GM12878 (cell line): Measurements from ENCODE around the gene BCS1L. TPM values are rescaled to one million over a fixed set of nuclear protein-coding genes. Genes with fewer than 3 reads are reported as not detected.
A peak's percentile ranks its signal among the peaks of the same experiment; 100 is the strongest.

Experiments used
- ATAC-seq: fragments of 200-7000 bp; cut with Tn5 transposase; 3 replicates; pipeline ENCODE4 v1.9.1; 2020; ENCODE audit warnings: mild to moderate bottlenecking, moderate library complexity
- BruUV-seq: library from RNA; stranded (reverse); fragments of 400-500 nt; replicated peaks from 2 replicates; lab custom pipeline; 2021; lab: Mats Ljungman, UMichigan
- CTCF ChIA-PET: fragments of 300-600 bp; sonication (Branson Sonifier 250); formaldehyde crosslinking; extraction: SDS; loops from one replicate; lab custom pipeline; 2021; ENCODE audit warnings: inconsistent platforms; lab: Yijun Ruan, JAX
- POLR2A ChIA-PET: fragments of 350-600 bp; formaldehyde crosslinking; extraction: SDS; loops from one replicate; lab custom pipeline; 2021; ENCODE audit warnings: inconsistent platforms; lab: Charles Lee
- RAD21 ChIA-PET: fragments of 300-600 bp; sonication (Branson Sonifier 250); formaldehyde crosslinking; loops from one replicate; lab custom pipeline; 2023; ENCODE audit warnings: antibody characterized with exemption; ENCODE audit not compliant: unreplicated experiment; lab: Charles Lee
- SMC1A ChIA-PET: fragments of 300-600 bp; sonication (Branson Sonifier 250); formaldehyde crosslinking; loops from one replicate; lab custom pipeline; 2023; ENCODE audit not compliant: unreplicated experiment, uncharacterized antibody; lab: Charles Lee
- DNase-seq: peaks from one replicate; pipeline ENCODE4 v3.0.0-alpha.2; 2011; ENCODE audit warnings: low read depth, low spot score
- FAIRE-seq: peaks from 3 replicates; lab custom pipeline; 2011; peaks lifted over from hg19 to GRCh38; lab: Jason Lieb, UNC
- H2AFZ ChIP-seq: 2 replicates; pipeline ENCODE4 v1.6.0; 2011; ENCODE audit warnings: low read depth, low read length, control low read depth; ENCODE audit not compliant: control insufficient read depth
- H3K27ac ChIP-seq: 2 replicates; pipeline ENCODE4 v1.5.1; 2011; ENCODE audit warnings: control low read depth; ENCODE audit not compliant: control insufficient read depth, insufficient read depth
- H3K27me3 ChIP-seq, 2 experiments: replicated peaks in 1 of 2; 2 replicates each; pipeline versions ENCODE4 v1.6.0 to v1.6.1; 2011; ENCODE audit warnings: low read length in 1 of 2; ENCODE audit not compliant: control insufficient read depth in 2 of 2, insufficient read depth in 2 of 2
- H3K36me3 ChIP-seq, 2 experiments: 2 replicates each; pipeline ENCODE4 v1.5.1; 2011; ENCODE audit warnings: low read length in 1 of 2; ENCODE audit not compliant: control insufficient read depth in 2 of 2, insufficient read depth in 2 of 2
- H3K4me1 ChIP-seq: 2 replicates; pipeline ENCODE4 v1.6.1; 2011; ENCODE audit warnings: mild to moderate bottlenecking, low read length, moderate library complexity, mixed read lengths; ENCODE audit not compliant: control insufficient read depth, insufficient read depth
- H3K4me2 ChIP-seq: 2 replicates; pipeline ENCODE4 v1.6.0; 2011; ENCODE audit warnings: control low read depth; ENCODE audit not compliant: control insufficient read depth, insufficient read depth
- H3K4me3 ChIP-seq: fragments of 200-600 bp; sonication (generic); 2 replicates; pipeline ENCODE4 v1.5.1; 2016
- H3K79me2 ChIP-seq: 2 replicates; pipeline ENCODE4 v1.6.0; 2011; ENCODE audit warnings: low read length; ENCODE audit not compliant: control insufficient read depth, insufficient read depth
- H3K9ac ChIP-seq: 2 replicates; pipeline ENCODE4 v1.8.0; 2011; ENCODE audit warnings: low read length, control low read depth, mixed read lengths; ENCODE audit not compliant: control insufficient read depth, insufficient read depth
- H3K9me3 ChIP-seq: replicated peaks from 3 replicates; pipeline ENCODE4 v1.5.1; 2011; ENCODE audit warnings: mild to moderate bottlenecking, low read length; ENCODE audit not compliant: control insufficient read depth, insufficient read depth
- H4K20me1 ChIP-seq: 2 replicates; pipeline ENCODE4 v1.6.0; 2011; ENCODE audit not compliant: control insufficient read depth, insufficient read depth
- CBX5 ChIP-seq: sonication (generic); IDR thresholded peaks from 2 replicates; pipeline ENCODE4 v1.6.1; 2016; ENCODE audit warnings: low read depth, moderate library complexity, mild to moderate bottlenecking, inconsistent platforms
- CEBPB ChIP-seq, 2 experiments: fragments of 150-350 bp in 1 of 2; IDR thresholded peaks; 2 replicates each; pipeline ENCODE4 v1.6.1; 2012 to 2014; ENCODE audit warnings: low read depth in 2 of 2, low read length in 2 of 2, borderline replicate concordance in 1 of 2, inconsistent platforms in 1 of 2
- CHD1 ChIP-seq: IDR thresholded peaks from 2 replicates; pipeline ENCODE4 v1.6.1; 2012; ENCODE audit warnings: low read depth, low read length, improper control_type of control experiment
- E2F4 ChIP-seq: IDR thresholded peaks from 2 replicates; pipeline ENCODE4 v1.6.1; 2012; ENCODE audit warnings: low read depth, low read length, improper control_type of control experiment
- GATAD2B ChIP-seq: fragments of 450-650 bp; conservative IDR thresholded peaks from 2 replicates; pipeline ENCODE4 v1.6.1; 2017; ENCODE audit warnings: low read depth, mild to moderate bottlenecking, moderate library complexity
- KDM1A ChIP-seq: fragments of 200-600 bp; sonication (generic); IDR thresholded peaks from 2 replicates; pipeline ENCODE4 v1.6.1; 2016; ENCODE audit warnings: borderline replicate concordance
- MEF2B ChIP-seq: fragments of 450-650 bp; IDR thresholded peaks from 2 replicates; pipeline ENCODE4 v1.6.1; 2018; ENCODE audit warnings: mild to moderate bottlenecking, moderate library complexity; ENCODE audit not compliant: partially characterized antibody, poor library complexity, severe bottlenecking
- NFYB ChIP-seq: IDR thresholded peaks from 2 replicates; pipeline ENCODE4 v1.6.1; 2011; ENCODE audit warnings: low read depth, mild to moderate bottlenecking, low read length, improper control_type of control experiment, moderate library complexity; ENCODE audit not compliant: insufficient read depth
- RBBP5 ChIP-seq: fragments of 200-600 bp; sonication (generic); conservative IDR thresholded peaks from 2 replicates; pipeline ENCODE4 v1.6.1; 2016
- SIN3A ChIP-seq: IDR thresholded peaks from 2 replicates; pipeline ENCODE4 v1.6.1; 2012; ENCODE audit warnings: low read depth, low read length, improper control_type of control experiment
- SUPT20H ChIP-seq: IDR thresholded peaks from 2 replicates; pipeline ENCODE4 v1.6.1; 2011; ENCODE audit warnings: low read depth, mild to moderate bottlenecking, low read length, moderate library complexity, borderline replicate concordance; ENCODE audit not compliant: control insufficient read depth
- TCF7 ChIP-seq: IDR thresholded peaks from 2 replicates; pipeline ENCODE4 v1.6.1; 2014; ENCODE audit warnings: antibody characterized with exemption, borderline replicate concordance
- ZNF384 ChIP-seq: IDR thresholded peaks from 2 replicates; pipeline ENCODE4 v1.6.1; 2012; ENCODE audit warnings: low read depth, mild to moderate bottlenecking, low read length, improper control_type of control experiment, borderline replicate concordance
- WGBS: methylation state at CpG from one replicate; pipeline ENCODE4 v1.1.6; 2016; ENCODE audit warnings: low lambda C conversion rate; ENCODE audit not compliant: insufficient replicate concordance, insufficient coverage; ENCODE audit errors: missing lambda C conversion rate; 5-methylcytosine and 5-hydroxymethylcytosine counted together
- in situ Hi-C: fragments of 300-500 bp; cut with MboI; formaldehyde crosslinking; loops from 9 replicates; pipeline ENCODE4 v1.14.3; 2018; ENCODE audit warnings: mixed read lengths
- intact Hi-C: fragments of 100-400 bp; cut with micrococcal nuclease; formaldehyde crosslinking; loops from one replicate; pipeline ENCODE4 v1.14.2; 2022; ENCODE audit not compliant: unreplicated experiment
- polyA plus RNA-seq, 11 experiments: library from polyadenylated mRNA; depleted of rRNA in 4 of 11; unstranded in 6 of 11; stranded (reverse) in 5 of 11; fragments of >200 nt; fragmentation: Nextera tagmentation in 4 of 11; fragmentation: Illumina TruSeq in 1 of 11; extraction: Ambion mirVana in 4 of 11; extraction: Trizol in 1 of 11; gene quantifications; 1 replicate in 1 of 11; 2 replicates in 10 of 11; pipeline versions ENCODE4 v1.2.1 to v1.2.3, GENCODE V29; 2011 to 2016; ENCODE audit warnings: inconsistent platforms in 2 of 11, missing spikeins in 2 of 11, low read depth in 1 of 11
- total RNA-seq, 4 experiments: library from RNA; depleted of rRNA in 3 of 4; stranded (reverse); fragments of >200 nt in 3 of 4; fragmentation: Illumina TruSeq in 1 of 4; extraction: Trizol in 1 of 4; gene quantifications; 2 replicates each; pipeline versions ENCODE4 v1.2.1 to v1.2.3, GENCODE V29; 2013 to 2021
- TF ChIP-seq, protein P1 (sequence below): fragments of 450-650 bp; IDR thresholded peaks from 2 replicates; pipeline ENCODE4 v1.6.1; 2018; ENCODE audit warnings: borderline replicate concordance, mild to moderate bottlenecking; ENCODE audit not compliant: partially characterized antibody
- TF ChIP-seq, protein P2 (sequence below): fragments of 450-650 bp; IDR thresholded peaks from 2 replicates; pipeline ENCODE4 v1.6.1; 2017; ENCODE audit warnings: mild to moderate bottlenecking
- TF ChIP-seq, protein P3 (sequence below): IDR thresholded peaks from 2 replicates; pipeline ENCODE4 v1.6.1; 2012; ENCODE audit warnings: low read depth, low read length, improper control_type of control experiment

Gene BCS1L
- total and polyA plus RNA-seq, 10 of the 15 experiments (the other 5 are each of a cell fraction or from before 2014, with no cell fraction given), result 40.4 to 114 (median 65.2) TPM

GRCh38 chr2:218710687-218711549 is 51.4 kb downstream of the BCS1L start, which contains the start of gene TTLL4:
TTLL4 (plus strand) TSS chr2:218710835; CDS start chr2:218737677, 26,842 bp downstream.
- peak within 1 kb of the TSS; percentile 80 for H2AFZ ChIP-seq
- peak within 1 kb of the TSS; percentile 75 for H3K9ac ChIP-seq
- no peaks in the 10 kb centered on the region for H3K27me3 ChIP-seq
- BruUV-seq, result TSS peak; percentile 65
- under 1% methylated on average over 67 of the region's 74 CpGs for whole genome bisulfite sequencing
- DNase-seq, result peak; percentile 88
- H3K36me3 ChIP-seq, result peaks cover 0 to 5% of the 10 kb centered on the region in 2 experiments; a peak in 2 of 4 replicates
- FAIRE-seq, result peak; percentile 18
- H3K9me3 ChIP-seq, result no peaks in the 10 kb centered on the region
- RAD21 ChIA-PET, result interaction anchor here (0.6 to 1.5 kb wide), 10 partner anchors 11 to 494 kb away, joined by 3 to 12 read pairs (median 4); partner anchors contain the start of genes BCS1L and ZNF142
- SMC1A ChIA-PET, result interaction anchor here (0.7 to 3.7 kb wide), 8 partner anchors 9 to 137 kb away, joined by 3 to 15 read pairs (median 4); partner anchors contain the start of genes BCS1L and ZNF142
- peak within 1 kb of the TSS; percentile 77 for H3K27ac ChIP-seq
- ATAC-seq, result peak; percentile 94
- in situ Hi-C loops (no loop called here), intact Hi-C loops (loop anchor here (1.0 kb wide), 2 partner anchors 53 to 136 kb away; no protein-coding TSS in a partner anchor)
- H3K4me3 ChIP-seq, result peak within 1 kb of the TSS; percentile 89
- POLR2A ChIA-PET, result interaction anchor here (1.0 to 1.5 kb wide), 3 partner anchors 41 to 169 kb away, joined by 4 read pairs; partner anchors contain the start of genes BCS1L, WNT10A and ZNF142
- H3K4me1 ChIP-seq, result peaks cover 7% of the 10 kb centered on the region
- no peaks in the 10 kb centered on the region for H4K20me1 ChIP-seq
- H3K4me2 ChIP-seq, result peak within 1 kb of the TSS; percentile 70
- CTCF ChIA-PET, result interaction anchor here (0.6 to 3.7 kb wide), 18 partner anchors 11 to 316 kb away, joined by 3 to 36 read pairs (median 3); partner anchors contain the start of genes BCS1L, RNF25, STK36 and ZNF142
- peaks cover 40% of the 10 kb centered on the region for H3K79me2 ChIP-seq
- TF ChIP-seq RBBP5, result no peak
- no peak for TF ChIP-seq ZNF384
- no peak for TF ChIP-seq TCF7
- TF ChIP-seq KDM1A, result no peak
- TF ChIP-seq SIN3A, result peak; percentile 94
- TF ChIP-seq CBX5, result no peak
- TF ChIP-seq E2F4, result peak; percentile 69
- TF ChIP-seq, protein P1, sequence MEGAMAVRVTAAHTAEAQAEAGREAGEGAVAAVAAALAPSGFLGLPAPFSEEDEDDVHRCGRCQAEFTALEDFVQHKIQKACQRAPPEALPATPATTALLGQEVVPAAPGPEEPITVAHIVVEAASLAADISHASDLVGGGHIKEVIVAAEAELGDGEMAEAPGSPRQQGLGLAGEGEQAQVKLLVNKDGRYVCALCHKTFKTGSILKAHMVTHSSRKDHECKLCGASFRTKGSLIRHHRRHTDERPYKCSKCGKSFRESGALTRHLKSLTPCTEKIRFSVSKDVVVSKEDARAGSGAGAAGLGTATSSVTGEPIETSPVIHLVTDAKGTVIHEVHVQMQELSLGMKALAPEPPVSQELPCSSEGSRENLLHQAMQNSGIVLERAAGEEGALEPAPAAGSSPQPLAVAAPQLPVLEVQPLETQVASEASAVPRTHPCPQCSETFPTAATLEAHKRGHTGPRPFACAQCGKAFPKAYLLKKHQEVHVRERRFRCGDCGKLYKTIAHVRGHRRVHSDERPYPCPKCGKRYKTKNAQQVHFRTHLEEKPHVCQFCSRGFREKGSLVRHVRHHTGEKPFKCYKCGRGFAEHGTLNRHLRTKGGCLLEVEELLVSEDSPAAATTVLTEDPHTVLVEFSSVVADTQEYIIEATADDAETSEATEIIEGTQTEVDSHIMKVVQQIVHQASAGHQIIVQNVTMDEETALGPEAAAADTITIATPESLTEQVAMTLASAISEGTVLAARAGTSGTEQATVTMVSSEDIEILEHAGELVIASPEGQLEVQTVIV, result no peak
- no peak for TF ChIP-seq CHD1
- TF ChIP-seq CEBPB (IDR thresholded peaks at IDR 0.05; ENCODE audit: borderline replicate concordance in 1 of 2, low read depth in 2 of 2, low read length in 2 of 2), result peak in 1 of 2 experiments; percentile 26; a peak in 1 of 4 replicates
- no peak for TF ChIP-seq SUPT20H
- no peak for TF ChIP-seq MEF2B
- TF ChIP-seq NFYB, result no peak
- peak; percentile 98 for TF ChIP-seq GATAD2B
- TF ChIP-seq, protein P2, sequence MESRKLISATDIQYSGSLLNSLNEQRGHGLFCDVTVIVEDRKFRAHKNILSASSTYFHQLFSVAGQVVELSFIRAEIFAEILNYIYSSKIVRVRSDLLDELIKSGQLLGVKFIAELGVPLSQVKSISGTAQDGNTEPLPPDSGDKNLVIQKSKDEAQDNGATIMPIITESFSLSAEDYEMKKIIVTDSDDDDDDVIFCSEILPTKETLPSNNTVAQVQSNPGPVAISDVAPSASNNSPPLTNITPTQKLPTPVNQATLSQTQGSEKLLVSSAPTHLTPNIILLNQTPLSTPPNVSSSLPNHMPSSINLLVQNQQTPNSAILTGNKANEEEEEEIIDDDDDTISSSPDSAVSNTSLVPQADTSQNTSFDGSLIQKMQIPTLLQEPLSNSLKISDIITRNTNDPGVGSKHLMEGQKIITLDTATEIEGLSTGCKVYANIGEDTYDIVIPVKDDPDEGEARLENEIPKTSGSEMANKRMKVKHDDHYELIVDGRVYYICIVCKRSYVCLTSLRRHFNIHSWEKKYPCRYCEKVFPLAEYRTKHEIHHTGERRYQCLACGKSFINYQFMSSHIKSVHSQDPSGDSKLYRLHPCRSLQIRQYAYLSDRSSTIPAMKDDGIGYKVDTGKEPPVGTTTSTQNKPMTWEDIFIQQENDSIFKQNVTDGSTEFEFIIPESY, result no peak
- TF ChIP-seq, protein P3, sequence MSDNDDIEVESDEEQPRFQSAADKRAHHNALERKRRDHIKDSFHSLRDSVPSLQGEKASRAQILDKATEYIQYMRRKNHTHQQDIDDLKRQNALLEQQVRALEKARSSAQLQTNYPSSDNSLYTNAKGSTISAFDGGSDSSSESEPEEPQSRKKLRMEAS, result peak; percentile 91
